Heart right ventricle (tissue), 16 donors: Measurements from ENCODE around the gene ZHX3. TPM values are rescaled to one million over a fixed set of nuclear protein-coding genes. Genes with fewer than 3 reads are reported as not detected.

ENCODE experiments used
- ATAC-seq, 8 donors: fragments of 200-7000 bp; cut with Tn5 transposase; one replicate each; pipeline ENCODE4 v1.9.1; 2020; ENCODE audit warnings: mild to moderate bottlenecking in 8 of 8, moderate library complexity in 8 of 8, moderate number of reproducible peaks in 1 of 8
- DNase-seq, 2 donors: peaks; one replicate each; pipeline ENCODE4 v3.0.0-alpha.2; 2020
- H3K27ac ChIP-seq, 10 donors: fragments of 200-600 bp; sonication (generic) in 2 of 10; one replicate each; pipeline versions ENCODE4 v1.5.0 to v1.8.0; 2020 to 2022; ENCODE audit warnings: mild to moderate bottlenecking in 3 of 10
- H3K27me3 ChIP-seq, 7 donors: fragments of 200-600 bp; one replicate each; pipeline ENCODE4 v1.8.0; 2021 to 2022; ENCODE audit warnings: mild to moderate bottlenecking in 2 of 7
- H3K36me3 ChIP-seq, 9 donors: fragments of 200-600 bp; sonication (generic) in 1 of 9; one replicate each; pipeline versions ENCODE4 v1.5.0 to v1.8.0; 2020 to 2022; ENCODE audit warnings: mild to moderate bottlenecking in 2 of 9
- H3K4me1 ChIP-seq, 9 donors: fragments of 200-600 bp; sonication (generic) in 1 of 9; one replicate each; pipeline versions ENCODE4 v1.5.0 to v1.8.0; 2020 to 2022; ENCODE audit warnings: mild to moderate bottlenecking in 4 of 9
- H3K4me3 ChIP-seq, 10 donors: fragments of 200-600 bp; sonication (generic) in 2 of 10; one replicate each; pipeline versions ENCODE4 v1.5.0 to v1.8.0; 2020 to 2022; ENCODE audit warnings: mild to moderate bottlenecking in 7 of 10, moderate library complexity in 2 of 10
- H3K9me3 ChIP-seq, 11 donors: fragments of 200-600 bp in 10 of 11; sonication (generic) in 2 of 11; one replicate each; pipeline versions ENCODE4 v1.5.0 to v1.8.0; 2013 to 2022; ENCODE audit warnings: mild to moderate bottlenecking in 2 of 11, control low read depth in 1 of 11, moderate library complexity in 1 of 11
- CTCF ChIP-seq, 9 donors: fragments of 200-600 bp; sonication (generic) in 2 of 9; IDR thresholded peaks; one replicate each; pipeline versions ENCODE4 v1.5.0 to v1.8.0; 2021 to 2022; ENCODE audit warnings: antibody characterized with exemption in 9 of 9, mild to moderate bottlenecking in 5 of 9, moderate library complexity in 1 of 9
- WGBS, 2 donors: extraction: QIAGEN DNeasy Blood & Tissue Kit; methylation state at CpG; one replicate each; pipeline ENCODE4 v1.1.7; 2013; ENCODE audit warnings: inconsistent platforms in 1 of 2; 5-methylcytosine and 5-hydroxymethylcytosine counted together
- intact Hi-C, 10 donors: fragments of 100-400 bp; cut with DNase I; formaldehyde crosslinking; loops; one replicate each; pipeline versions ENCODE4 v1.11.1 to v1.14.2; 2022
- polyA plus RNA-seq, 2 donors: library from polyadenylated mRNA; stranded (reverse); fragments of 200-250 nt; gene quantifications; one replicate each; pipeline ENCODE4 v1.2.3, GENCODE V29; 2013
- total RNA-seq, 10 donors: library from RNA; stranded (reverse); fragmentation: NEBNext Ultra II Directional in 3 of 10; extraction: Animal tissue kit (Norgen Biotek cat#: 25700) in 3 of 10; gene quantifications; one replicate each; pipeline versions ENCODE4 v1.2.1 to v1.2.4, GENCODE V29; 2021 to 2023
- donor health status: Arrhythmogenic right ventricular cardiomyopathy.
- donor health status: ischemic (EF 13 %, LVEDD 7.1; RV severe dilation, severe dysfunction).
- donor health status: healthy with polysubstance abuse.
- donor health status: DM: no; HTN: yes; CAD: no.
- donor health status: DM: no; HTN: no; CAD: no.
- donor health status: ischemic (EF 25% LVEDD 6.9; RV normal size, moderate dysfunction).
- donor health status: ischemic (EF 25% LVEDD 5.7; RV mildly dilated, moderate dysfunction).
- donor health status: healthy.
- donor health status: DM: yes; HTN: yes; CAD: no.
- donor health status: Ischemic cardiomyopathy.
- donor health status: ischemic (EF 35%, LVEDD 5.7; RV mildly dilated, moderate dysfunction).
- donor health status: nonischemic (EF 11% LVEDD 7.7; RV severe dilation, severe dysfunction).
- donor health status: DM: yes; HTN: yes; CAD: no.
- donor health status: PGD.
- donor health status: ischemic (EF 29% LVEDD 5.4; RV normal size, mild dysfunction).
- donor health status: nonischemic (EF 23%, LVEDD 6.1; RV moderate dilation, normal function).

The ZHX3 gene
- total and polyA plus RNA-seq, 12 donors, result 6.5 to 51.8 (median 30.4) TPM

- Histone ChIP-seq H3K9me3 (no peaks in the 10 kb centered on the region), H3K4me1 (peaks cover 5 to 17% (median 11%) of the 10 kb centered on the region in 9 donors), H3K27ac (no peak overlapping the region), H3K4me3 (no peak overlapping the region), H3K27me3 (no peaks in the 10 kb centered on the region), H3K36me3 (peaks cover 9 to 99% (median 85%) of the 10 kb centered on the region in 9 donors)
- intact Hi-C loops, result loop anchor here in 1 of 10 donors (5.0 kb wide), 1 partner anchor 200 kb away; no protein-coding TSS in a partner anchor
- WGBS, 2 donors, result 89 to 91% methylated on average over 11 of the region's 11 CpGs
- TF ChIP-seq CTCF (IDR thresholded peaks at IDR 0.05), result no peak
- ATAC-seq, result no peak
- no peak for DNase-seq
Observed at GRCh38 chr20:41167481-41168253, 149.9 kb downstream of the ZHX3 start.

GRCh38 chr20:41167118-41167470 lies 150.4 kb downstream of the ZHX3 start:
- 97% methylated on average over 3 of the region's 3 CpGs for WGBS, 2 donors
- no peak overlapping the region for H3K4me3 ChIP-seq
- H3K9me3 ChIP-seq, result no peaks in the 10 kb centered on the region
- ATAC-seq (no peak), DNase-seq (no peak)
- TF ChIP-seq CTCF (IDR thresholded peaks at IDR 0.05), result no peak
- intact Hi-C loops, result loop anchor here in 1 of 10 donors (5.0 kb wide), 1 partner anchor 200 kb away; no protein-coding TSS in a partner anchor
- peaks cover 9 to 100% (median 88%) of the 10 kb centered on the region in 9 donors for H3K36me3 ChIP-seq
- peaks cover 2 to 14% (median 8%) of the 10 kb centered on the region in 9 donors for H3K4me1 ChIP-seq
- H3K27me3 ChIP-seq, result no peaks in the 10 kb centered on the region
- H3K27ac ChIP-seq, result no peak overlapping the region

- Histone ChIP-seq H3K36me3 (peaks cover 9 to 99% (median 83%) of the 10 kb centered on the region in 9 donors), H3K4me3 (no peak overlapping the region), H3K27ac (no peak overlapping the region), H3K27me3 (no peaks in the 10 kb centered on the region), H3K9me3 (no peaks in the 10 kb centered on the region), H3K4me1 (peaks cover 0 to 14% (median 8%) of the 10 kb centered on the region in 9 donors)
- ATAC-seq (no peak), DNase-seq (no peak)
- TF ChIP-seq CTCF (IDR thresholded peaks at IDR 0.05), result no peak
- intact Hi-C loops, result loop anchor here in 1 of 10 donors (5.0 kb wide), 1 partner anchor 199 kb away; no protein-coding TSS in a partner anchor
- 91 to 92% methylated on average over 27 of the region's 27 CpGs for WGBS, 2 donors
Observed at GRCh38 chr20:41166201-41167117, 151.1 kb downstream of the ZHX3 start.
